HepG2 (cell line): ENCODE results near the gene FHIT. TPM values are rescaled to one million over a fixed set of nuclear protein-coding genes. Genes with fewer than 3 reads are reported as not detected.

Experiments used
- ATAC-seq: fragments of 200-7000 bp; cut with Tn5 transposase; 3 replicates; pipeline ENCODE4 v1.9.1; 2020; ENCODE audit warnings: mild to moderate bottlenecking, moderate library complexity
- BruUV-seq: library from RNA; stranded (reverse); fragments of 400-500 nt; replicated peaks from 2 replicates; lab custom pipeline; 2021; lab: Mats Ljungman, UMichigan
- CTCF ChIA-PET: fragments of 300-600 bp; formaldehyde crosslinking; extraction: SDS; loops from one replicate; lab custom pipeline; 2021; ENCODE audit warnings: low total read pairs, inconsistent platforms, low intra/inter-chr PET ratio; lab: Yijun Ruan, JAX
- POLR2A ChIA-PET: fragments of 350-600 bp; sonication (Branson Sonifier 250); formaldehyde crosslinking; loops from one replicate; lab custom pipeline; 2020; ENCODE audit warnings: antibody characterized with exemption, inconsistent platforms; lab: Yijun Ruan, JAX
- DNase-seq: peaks from one replicate; pipeline ENCODE4 v3.0.0-alpha.2; 2015; ENCODE audit warnings: low spot score
- FAIRE-seq: peaks from 3 replicates; lab custom pipeline; 2011; peaks lifted over from hg19 to GRCh38; lab: Jason Lieb, UNC
- H2AFZ ChIP-seq: one replicate; pipeline ENCODE4 v1.6.1; 2011; ENCODE audit warnings: low read length, inconsistent platforms
- H3K27ac ChIP-seq: fragments of 300-600 bp; 3 replicates; pipeline ENCODE4 v1.8.0; 2011; ENCODE audit warnings: mixed run types, mild to moderate bottlenecking, mixed read lengths, low read length, inconsistent platforms; ENCODE audit not compliant: insufficient read depth; ENCODE audit errors: extremely low read length
- H3K27me3 ChIP-seq, 2 experiments: fragments of 200-600 bp in 1 of 2; 2 replicates in 1 of 2; 3 replicates in 1 of 2; pipeline versions ENCODE4 v1.6.0 to v1.8.0; 2011; ENCODE audit warnings: low read length in 2 of 2, mild to moderate bottlenecking in 2 of 2, moderate library complexity in 2 of 2, inconsistent platforms in 1 of 2; ENCODE audit not compliant: insufficient read depth in 2 of 2, control insufficient read depth in 1 of 2
- H3K36me3 ChIP-seq, 2 experiments: fragments of 200-600 bp in 1 of 2; replicated peaks in 1 of 2; 2 replicates in 1 of 2; 3 replicates in 1 of 2; pipeline versions ENCODE4 v1.5.1 to v1.8.0; 2011; ENCODE audit warnings: low read length in 2 of 2, inconsistent platforms in 1 of 2; ENCODE audit not compliant: insufficient read depth in 2 of 2, control insufficient read depth in 1 of 2
- H3K4me1 ChIP-seq: 2 replicates; pipeline ENCODE4 v1.5.1; 2012; ENCODE audit warnings: low read length, inconsistent platforms; ENCODE audit not compliant: insufficient read depth
- H3K4me2 ChIP-seq: 2 replicates; pipeline ENCODE4 v1.6.0; 2011; ENCODE audit warnings: low read depth, low read length, inconsistent platforms
- H3K4me3 ChIP-seq, 3 experiments: fragments of 200-600 bp in 1 of 3; sonication (generic), shearing (Covaris generic) in 1 of 3; replicated peaks in 1 of 3; 2 replicates each; pipeline ENCODE4 v1.5.1; 2011 to 2016; ENCODE audit warnings: low read length in 3 of 3, inconsistent platforms in 2 of 3, low read depth in 2 of 3, mild to moderate bottlenecking in 2 of 3, control low read depth in 1 of 3, mixed read lengths in 1 of 3; ENCODE audit not compliant: insufficient read depth in 1 of 3
- H3K79me2 ChIP-seq: one replicate; pipeline ENCODE4 v1.6.1; 2011; ENCODE audit warnings: low read length, inconsistent platforms; ENCODE audit not compliant: insufficient read depth
- H3K9ac ChIP-seq: 2 replicates; pipeline ENCODE4 v1.6.0; 2011; ENCODE audit warnings: mild to moderate bottlenecking, low read depth, low read length, inconsistent platforms; ENCODE audit not compliant: insufficient read depth
- H3K9me3 ChIP-seq: 2 replicates; pipeline ENCODE4 v1.5.1; 2012; ENCODE audit warnings: mild to moderate bottlenecking, low read length
- H4K20me1 ChIP-seq: 2 replicates; pipeline ENCODE4 v1.6.0; 2011; ENCODE audit warnings: inconsistent platforms, mild to moderate bottlenecking, low read length, moderate library complexity; ENCODE audit not compliant: insufficient read depth
- AFF4 ChIP-seq: sonication (generic); formaldehyde crosslinking; IDR thresholded peaks from 2 replicates; pipeline ENCODE4 v1.4.0; 2020; ENCODE audit warnings: missing genetic modification reagents
- ESRRA ChIP-seq: sonication (generic); formaldehyde crosslinking; IDR thresholded peaks from 2 replicates; pipeline ENCODE4 v1.5.1; 2020; ENCODE audit warnings: mild to moderate bottlenecking, low read depth, missing genetic modification reagents
- FLYWCH1 ChIP-seq: sonication (generic); formaldehyde crosslinking; IDR thresholded peaks from 2 replicates; pipeline ENCODE4 v1.8.1; 2023; ENCODE audit warnings: mild to moderate bottlenecking, missing genetic modification reagents
- FUBP1 ChIP-seq: sonication (generic); formaldehyde crosslinking; IDR thresholded peaks from 2 replicates; pipeline ENCODE4 v1.5.1; 2020; ENCODE audit warnings: missing genetic modification reagents, mild to moderate bottlenecking, borderline replicate concordance
- SMARCC2 ChIP-seq: fragments of 450-650 bp; IDR thresholded peaks from 2 replicates; pipeline ENCODE4 v1.6.1; 2017; ENCODE audit warnings: antibody characterized with exemption, mild to moderate bottlenecking
- ZNF33A ChIP-seq: sonication (generic); formaldehyde crosslinking; IDR thresholded peaks from 2 replicates; pipeline ENCODE4 v1.5.1; 2020; ENCODE audit warnings: missing genetic modification reagents, mild to moderate bottlenecking, moderate library complexity, borderline replicate concordance
- ZNF343 ChIP-seq: sonication (generic); formaldehyde crosslinking; IDR thresholded peaks from 2 replicates; pipeline ENCODE4 v1.4.0; 2020; ENCODE audit warnings: mild to moderate bottlenecking, missing genetic modification reagents
- ZNF646 ChIP-seq: sonication (generic); formaldehyde crosslinking; IDR thresholded peaks from 2 replicates; pipeline ENCODE4 v1.9.0; 2021; ENCODE audit warnings: mild to moderate bottlenecking, missing genetic modification reagents
- ZNF746 ChIP-seq: sonication (generic); formaldehyde crosslinking; IDR thresholded peaks from 2 replicates; pipeline ENCODE4 v1.8.0; 2022; ENCODE audit warnings: mild to moderate bottlenecking, missing genetic modification reagents
- ZNF792 ChIP-seq: IDR thresholded peaks from 2 replicates; pipeline ENCODE4 v1.6.1; 2016
- ZSCAN31 ChIP-seq: sonication (generic); formaldehyde crosslinking; IDR thresholded peaks from 2 replicates; pipeline ENCODE4 v1.5.0; 2020; ENCODE audit warnings: low read depth, mild to moderate bottlenecking, missing genetic modification reagents
- WGBS: methylation state at CpG from one replicate; pipeline ENCODE4 v1.1.6; 2017; ENCODE audit warnings: low lambda C conversion rate; 5-methylcytosine and 5-hydroxymethylcytosine counted together
- in situ Hi-C: cut with HindIII; loops from 2 replicates; pipeline ENCODE4 v1.10.0; 2017; ENCODE audit warnings: low pct_unique_long_range_greater_than_20kb; ENCODE audit not compliant: extremely low pct_ligation_motif_present
- intact Hi-C: fragments of 100-400 bp; cut with micrococcal nuclease; formaldehyde crosslinking; loops from one replicate; pipeline ENCODE4 v1.10.0; 2022; ENCODE audit not compliant: unreplicated experiment
- polyA plus RNA-seq, 8 experiments: library from polyadenylated mRNA; depleted of rRNA in 3 of 8; stranded (reverse) in 7 of 8; unstranded in 1 of 8; fragments of >200 nt; fragmentation: Illumina TruSeq in 4 of 8; extraction: Trizol in 4 of 8; gene quantifications; 2 replicates each; pipeline versions ENCODE4 v1.2.1 to v1.2.3, GENCODE V29; 2011 to 2016; ENCODE audit warnings: low read depth in 4 of 8, missing spikeins in 1 of 8, mixed read lengths in 1 of 8; ENCODE audit not compliant: insufficient read depth in 1 of 8
- total RNA-seq, 5 experiments: library from RNA; depleted of rRNA; stranded (reverse); fragments of >200 nt; fragmentation: Illumina TruSeq; extraction: Trizol; gene quantifications; 2 replicates each; pipeline ENCODE4 v1.2.3, GENCODE V29; 2016; ENCODE audit warnings: low read depth in 1 of 5

The FHIT gene
- total and polyA plus RNA-seq, 2 of the 13 experiments (the other 11 are each of a cell fraction or from before 2014, with no cell fraction given) = 4.0 to 4.6 TPM

- H3K27ac ChIP-seq = no peak overlapping the region
- H3K4me2 ChIP-seq = no peak overlapping the region
- no peaks in the 10 kb centered on the region for H3K4me1 ChIP-seq
- no TSS peak for BruUV-seq
- ChIA-PET CTCF (no interaction called here), POLR2A (no interaction called here)
- no peaks in the 10 kb centered on the region for H4K20me1 ChIP-seq
- in situ Hi-C loops (no loop called here), intact Hi-C loops (no loop called here)
- no peaks in the 10 kb centered on the region for H3K9me3 ChIP-seq
- H3K4me3 ChIP-seq = no peak overlapping the region
- FAIRE-seq (no peak), ATAC-seq (no peak), DNase-seq (no peak)
- no peaks in the 10 kb centered on the region for H3K36me3 ChIP-seq
- H3K9ac ChIP-seq = no peak overlapping the region
- no peaks in the 10 kb centered on the region for H3K79me2 ChIP-seq
- no peak overlapping the region for H2AFZ ChIP-seq
- 26% methylated on average over 3 of the region's 3 CpGs for WGBS
- no peaks in the 10 kb centered on the region for H3K27me3 ChIP-seq
- TF ChIP-seq SMARCC2 (no peak), ZNF33A (CRISPR knock-in tag) (no peak), FUBP1 (no peak), ZSCAN31 (CRISPR knock-in tag) (no peak), ZNF343 (no peak), ZNF792 (CRISPR knock-in tag) (no peak), AFF4 (CRISPR knock-in tag) (no peak), FLYWCH1 (CRISPR knock-in tag) (no peak), ZNF646 (no peak), ZNF746 (no peak), ESRRA (no peak)
Measured at GRCh38 chr3:60303160-60303559, 948.1 kb downstream of the FHIT start.
